DOHH2 (cell line): ENCODE results near the gene ZNF746.

Experiments
- CTCF ChIP-seq: fragments of 200-600 bp; sonication (generic); IDR thresholded peaks from one replicate; pipeline ENCODE4 v1.5.1; 2014; ENCODE audit warnings: antibody characterized with exemption, mild to moderate bottlenecking, low read depth, low read length; ENCODE audit not compliant: poor library complexity, severe bottlenecking
- EZH2phosphoT487 ChIP-seq: fragments of 200-600 bp; sonication (generic); IDR thresholded peaks from 2 replicates; pipeline ENCODE4 v1.6.1; 2017; ENCODE audit warnings: borderline replicate concordance, mild to moderate bottlenecking, antibody characterized with exemption, low read length, moderate library complexity, mixed read lengths

- TF ChIP-seq CTCF (no peak), EZH2phosphoT487 (no peak)
These were observed 39.8 kb downstream of the ZNF746 start for GRCh38 chr7:149457766-149458165.
